ENCODE data around the gene SEL1L3.
"Not testable (repeated sequence)": the region's sequence is repeated elsewhere in the genome, so short reads cannot be mapped to it uniquely, and the experiment has no call there.

Gene SEL1L3

GRCh38 chr4:25879587-25879986 lies 16.8 kb upstream of the SEL1L3 start:
- DNase-seq (ENCODE audit: low read depth in 2 of 2): no peak

GRCh38 chr4:25879091-25879584 lies 16.4 kb upstream of the SEL1L3 start:
- no peak for DNase-seq (ENCODE audit: low read depth in 2 of 2)

- DNase-seq (ENCODE audit: low read depth in 2 of 2): no peak
Measured at GRCh38 chr4:25878676-25879075, 15.9 kb upstream of the SEL1L3 start.

- DNase-seq (ENCODE audit: low read depth in 2 of 2): no peak
Measured at GRCh38 chr4:25875281-25875745, 12.5 kb upstream of the SEL1L3 start.

GRCh38 chr4:25874655-25875054 lies 11.9 kb upstream of the SEL1L3 start:
- DNase-seq (ENCODE audit: low read depth in 2 of 2): no peak

GRCh38 chr4:25873632-25874129 lies 10.9 kb upstream of the SEL1L3 start:
- DNase-seq (ENCODE audit: low read depth in 2 of 2): no peak

- no peak for DNase-seq (ENCODE audit: low read depth in 2 of 2)
Measured at GRCh38 chr4:25872851-25873631, 10.3 kb upstream of the SEL1L3 start.

- no peak for DNase-seq (ENCODE audit: low read depth in 2 of 2)
Measured at GRCh38 chr4:25870081-25870480, 7.3 kb upstream of the SEL1L3 start.

- no peak for DNase-seq (ENCODE audit: low read depth in 2 of 2)
Measured at GRCh38 chr4:25867781-25868294, 5.0 kb upstream of the SEL1L3 start.

- DNase-seq (ENCODE audit: low read depth in 2 of 2): not testable (repeated sequence)
Measured at GRCh38 chr4:25866401-25866800, 3.6 kb upstream of the SEL1L3 start.

- no peak for DNase-seq (ENCODE audit: low read depth in 2 of 2)
Measured at GRCh38 chr4:25865586-25865985, 2.8 kb upstream of the SEL1L3 start.

GRCh38 chr4:25863831-25864418 lies 1.1 kb upstream of the SEL1L3 start:
- DNase-seq (ENCODE audit: low read depth in 2 of 2): no peak

GRCh38 chr4:25863347-25863784 lies 578 bp upstream of the SEL1L3 start:
- no peak for DNase-seq (ENCODE audit: low read depth in 2 of 2)

GRCh38 chr4:25861951-25862410 lies 807 bp downstream of the SEL1L3 start:
- DNase-seq (ENCODE audit: low read depth in 2 of 2): peak in 1 of 2 experiments; percentile 16

- DNase-seq (ENCODE audit: low read depth in 2 of 2): no peak
Measured at GRCh38 chr4:25861280-25861950, 1.4 kb downstream of the SEL1L3 start.

GRCh38 chr4:25860586-25861279 lies 2.1 kb downstream of the SEL1L3 start:
- no peak for DNase-seq (ENCODE audit: low read depth in 2 of 2)

- no peak for DNase-seq (ENCODE audit: low read depth in 2 of 2)
Measured at GRCh38 chr4:25859429-25860148, 3.2 kb downstream of the SEL1L3 start.

GRCh38 chr4:25857851-25858400 lies 4.9 kb downstream of the SEL1L3 start:
- no peak for DNase-seq (ENCODE audit: low read depth in 2 of 2)

- no peak for DNase-seq (ENCODE audit: low read depth in 2 of 2)
Measured at GRCh38 chr4:25857403-25857802, 5.4 kb downstream of the SEL1L3 start.

GRCh38 chr4:25856756-25857155 lies 6.0 kb downstream of the SEL1L3 start:
- DNase-seq (ENCODE audit: low read depth in 2 of 2): no peak

Data from stimulated activated CD4-positive, alpha-beta T cell treated with anti-CD3 and anti-CD28 coated beads, Interleukin-12 subunit alpha, Interleukin-12 subunit beta, amount 100 ng/mL, for 24 hours (primary cell).